HG03159 (cell line): Measurements from ENCODE around the gene SMIM41.
"Not testable (repeated sequence)": the region's sequence is repeated elsewhere in the genome, so short reads cannot be mapped to it uniquely, and the experiment has no call there.

Experiments used
- ATAC-seq: cut with Tn5 transposase; IDR thresholded peaks from one replicate; pipeline ENCODE4 v1.9.1; 2021; ENCODE audit warnings: mild to moderate bottlenecking, moderate library complexity; ENCODE audit not compliant: unreplicated experiment

The SMIM41 gene

GRCh38 chr12:52084491-52085231 is 5.2 kb downstream of the SMIM41 start:
- ATAC-seq: no peak

- no peak for ATAC-seq
Measured at GRCh38 chr12:52085682-52086180, 6.2 kb downstream of the SMIM41 start.

GRCh38 chr12:52086366-52086765 is 6.9 kb downstream of the SMIM41 start:
- no peak for ATAC-seq

- no peak for ATAC-seq
Measured at GRCh38 chr12:52086944-52087835, 7.7 kb downstream of the SMIM41 start.

GRCh38 chr12:52087961-52088820 is 8.7 kb downstream of the SMIM41 start:
- no peak for ATAC-seq

- ATAC-seq: no peak
Measured at GRCh38 chr12:52089491-52089890, 10.0 kb downstream of the SMIM41 start.

- no peak for ATAC-seq
Measured at GRCh38 chr12:52090291-52090690, 10.8 kb downstream of the SMIM41 start.

GRCh38 chr12:52091061-52091460 is 11.6 kb downstream of the SMIM41 start:
- ATAC-seq: no peak

GRCh38 chr12:52091869-52092268 is 12.4 kb downstream of the SMIM41 start:
- no peak for ATAC-seq

GRCh38 chr12:52093346-52093745 is 13.8 kb downstream of the SMIM41 start:
- ATAC-seq: no peak

- no peak for ATAC-seq
Measured at GRCh38 chr12:52096332-52097044, 17.0 kb downstream of the SMIM41 start.

GRCh38 chr12:52097045-52097666 is 17.7 kb downstream of the SMIM41 start:
- no peak for ATAC-seq

- not testable (repeated sequence) for ATAC-seq
Measured at GRCh38 chr12:52104431-52105089, 25.1 kb downstream of the SMIM41 start.

GRCh38 chr12:52116222-52117125 is 37.0 kb downstream of the SMIM41 start:
- ATAC-seq: not testable (repeated sequence)

- peak; percentile 31 for ATAC-seq
Measured at GRCh38 chr12:52117806-52118475, 38.4 kb downstream of the SMIM41 start.

GRCh38 chr12:52119398-52120254 is 40.1 kb downstream of the SMIM41 start:
- no peak for ATAC-seq
